Cerebellar cortex (tissue), 1 donor: ENCODE results near the gene RERE.

ENCODE experiments used
- DNase-seq: peaks from one replicate; pipeline ENCODE4 v3.0.0-alpha.2; 2015; ENCODE audit warnings: low spot score

RERE gene

DNA sequence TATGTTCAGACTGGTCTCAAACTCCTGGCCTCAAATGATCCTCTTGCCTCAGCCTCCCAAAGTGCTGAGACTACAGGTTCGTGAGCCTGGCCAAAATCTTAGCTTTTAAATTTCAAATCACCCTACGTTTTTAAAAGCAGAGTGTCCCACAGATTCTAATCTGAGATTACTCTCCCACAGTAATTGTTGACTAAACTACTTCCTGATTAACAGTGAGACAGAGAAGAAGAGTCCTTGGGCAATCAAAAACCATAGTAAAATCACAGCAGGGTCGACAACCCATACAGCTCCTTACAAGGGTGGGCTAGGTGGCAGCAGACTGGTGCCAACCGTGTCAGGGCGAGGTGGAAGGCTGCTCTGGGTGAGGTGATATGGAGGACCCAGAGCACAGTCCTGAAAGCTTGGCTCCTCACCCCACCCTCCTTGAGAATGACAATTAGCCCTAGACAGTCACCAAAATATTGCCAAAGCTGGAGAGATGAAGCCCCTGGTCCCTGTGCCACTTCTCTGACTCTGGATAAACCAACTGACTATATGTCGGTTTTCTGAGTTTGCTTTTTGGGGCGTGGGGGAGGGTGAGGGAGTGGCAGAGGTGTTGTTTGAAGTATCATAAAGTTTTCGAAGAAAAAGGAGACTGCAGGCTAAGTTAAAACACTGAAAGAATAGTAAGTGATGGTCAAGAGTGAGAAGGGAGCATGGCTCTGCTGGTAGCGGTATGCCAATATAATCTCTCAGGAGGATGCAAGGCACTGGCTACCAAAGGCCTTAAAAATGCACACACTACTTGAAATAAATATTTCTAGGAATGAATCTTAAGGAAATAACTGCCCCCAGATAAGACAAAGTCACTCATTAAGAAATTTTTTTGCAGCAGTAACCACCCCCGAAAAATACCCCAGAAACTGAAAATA, 412.7 kb downstream of the RERE start:
- DNase-seq = no peak

GRCh38 chr1:8402109-8402710, 415.2 kb downstream of the RERE start:
- DNase-seq = no peak

- no peak for DNase-seq
These were observed 418.8 kb downstream of the RERE start for GRCh38 chr1:8398677-8399076.

GRCh38 chr1:8398086-8398485, 419.4 kb downstream of the RERE start:
- DNase-seq = no peak

GRCh38 chr1:8397511-8397910, 419.9 kb downstream of the RERE start:
- DNase-seq = no peak

- DNase-seq = no peak
These were observed 420.5 kb downstream of the RERE start for GRCh38 chr1:8396786-8397406.

GRCh38 chr1:8396083-8396785, 421.2 kb downstream of the RERE start:
- DNase-seq = no peak

- DNase-seq = no peak
These were observed 422.0 kb downstream of the RERE start for GRCh38 chr1:8395433-8395866.

GRCh38 chr1:8394456-8395321, 422.8 kb downstream of the RERE start:
- DNase-seq = no peak

DNA sequence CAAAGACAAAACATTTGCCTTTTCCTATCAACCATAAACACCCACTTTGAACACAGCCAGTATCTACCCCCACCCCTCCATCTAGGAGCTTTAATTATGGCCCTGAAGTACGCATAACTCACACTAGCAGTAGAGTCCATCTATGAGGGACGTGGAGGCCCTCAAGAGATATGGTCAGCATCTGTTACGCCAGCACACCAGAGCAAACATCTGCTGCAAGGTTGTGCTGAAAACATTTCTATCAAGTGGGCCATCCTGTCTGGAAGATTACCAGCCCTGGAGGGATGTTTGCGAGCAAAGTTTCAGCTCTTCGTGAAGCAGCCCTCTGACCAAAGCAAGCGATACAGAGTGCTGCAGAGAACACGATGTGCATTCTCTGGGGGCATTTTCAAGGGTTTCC, 424.9 kb downstream of the RERE start:
- no peak for DNase-seq

DNA sequence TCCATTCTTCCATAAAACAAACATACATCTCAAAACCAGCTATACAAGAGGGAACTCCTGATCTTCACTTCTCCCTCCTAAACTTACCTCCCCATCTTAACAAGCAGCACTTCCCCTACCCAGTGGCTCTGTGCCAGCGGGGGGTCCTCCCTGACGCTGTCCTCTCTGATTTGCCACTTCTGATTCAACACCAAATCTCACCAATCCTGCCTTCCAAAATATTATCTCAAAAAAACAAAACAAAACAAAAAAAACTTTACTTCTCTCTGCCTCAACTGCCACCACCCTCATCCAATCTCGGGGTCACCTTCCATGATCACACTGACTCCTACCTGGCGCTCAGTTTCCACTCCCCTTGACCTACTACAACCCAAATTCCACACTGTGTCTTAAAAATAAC, 426.7 kb downstream of the RERE start:
- no peak for DNase-seq

GRCh38 chr1:8389958-8390535, 427.4 kb downstream of the RERE start:
- no peak for DNase-seq

GRCh38 chr1:8388732-8389562, 428.5 kb downstream of the RERE start:
- DNase-seq = no peak

- DNase-seq = no peak
These were observed 431.2 kb downstream of the RERE start for GRCh38 chr1:8386247-8386646.

GRCh38 chr1:8384577-8384976, 432.9 kb downstream of the RERE start:
- no peak for DNase-seq

DNA sequence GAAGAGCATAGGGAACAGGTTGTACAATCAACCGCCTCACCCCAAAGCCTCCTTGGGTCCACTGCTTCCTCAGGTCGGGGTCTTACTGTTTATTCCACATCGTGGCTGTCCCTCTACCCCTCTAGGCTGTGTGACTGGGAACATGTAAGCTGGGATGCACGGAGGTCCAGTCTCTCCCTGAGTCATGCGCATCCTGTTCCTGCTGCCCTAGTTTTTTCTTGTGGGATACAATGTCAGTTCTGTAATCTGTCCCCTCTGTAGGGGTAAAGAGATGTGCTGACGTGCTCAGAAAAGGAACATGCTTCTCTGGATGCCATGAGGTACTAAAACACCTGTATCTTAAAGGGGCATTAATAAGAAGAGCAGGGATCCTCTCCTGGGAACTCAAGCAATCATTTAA, 433.4 kb downstream of the RERE start:
- no peak for DNase-seq

GRCh38 chr1:8382608-8383505, 434.6 kb downstream of the RERE start:
- DNase-seq = no peak

DNA sequence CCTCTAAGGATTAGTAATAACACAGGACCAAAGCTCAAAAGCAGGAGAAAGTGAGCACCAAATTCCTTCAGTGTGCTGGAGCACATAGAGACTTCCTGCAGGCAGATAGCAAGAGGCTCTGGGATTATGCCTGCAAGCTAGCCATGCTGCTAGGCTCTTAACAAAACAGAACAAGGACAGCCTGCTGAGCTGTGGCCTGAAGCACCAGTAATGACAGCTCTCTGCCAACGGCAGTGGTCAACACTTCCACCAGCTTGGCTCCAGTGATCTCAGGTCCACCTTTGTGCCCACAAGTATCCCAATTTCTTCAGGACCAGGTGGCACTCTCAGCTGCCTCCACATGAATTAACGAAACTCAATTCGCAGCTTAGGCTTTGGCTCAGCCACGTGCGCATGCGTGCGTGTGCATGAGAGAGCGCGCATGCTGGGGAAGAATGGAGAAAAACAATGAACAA, 435.4 kb downstream of the RERE start:
- peak; percentile 85 for DNase-seq

DNA sequence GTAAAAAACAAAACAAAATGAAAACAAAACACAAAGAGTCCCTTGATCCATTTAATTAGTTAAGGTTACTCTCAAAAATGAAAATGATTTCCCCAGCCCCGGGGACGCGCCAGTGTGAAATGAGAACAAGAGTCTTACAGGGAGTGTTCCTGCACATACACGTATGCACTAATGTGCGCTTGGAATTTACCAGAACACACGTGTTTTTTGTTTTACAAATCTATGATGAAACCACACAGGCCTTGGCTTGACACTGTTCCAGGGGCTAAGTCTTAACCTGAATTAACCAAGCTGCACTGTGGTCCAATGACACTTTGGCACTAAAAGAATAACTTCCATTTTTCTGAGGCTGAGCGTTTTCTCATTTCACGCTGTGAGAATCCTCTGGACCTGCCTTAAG, 435.8 kb downstream of the RERE start:
- no peak for DNase-seq
